ENCODE results near the gene CAVIN2. TPM values are rescaled to one million over a fixed set of nuclear protein-coding genes. Genes with fewer than 3 reads are reported as not detected.

The CAVIN2 gene
- total and polyA plus RNA-seq, 2 donors = 4.3 to 8.2 TPM

DNA sequence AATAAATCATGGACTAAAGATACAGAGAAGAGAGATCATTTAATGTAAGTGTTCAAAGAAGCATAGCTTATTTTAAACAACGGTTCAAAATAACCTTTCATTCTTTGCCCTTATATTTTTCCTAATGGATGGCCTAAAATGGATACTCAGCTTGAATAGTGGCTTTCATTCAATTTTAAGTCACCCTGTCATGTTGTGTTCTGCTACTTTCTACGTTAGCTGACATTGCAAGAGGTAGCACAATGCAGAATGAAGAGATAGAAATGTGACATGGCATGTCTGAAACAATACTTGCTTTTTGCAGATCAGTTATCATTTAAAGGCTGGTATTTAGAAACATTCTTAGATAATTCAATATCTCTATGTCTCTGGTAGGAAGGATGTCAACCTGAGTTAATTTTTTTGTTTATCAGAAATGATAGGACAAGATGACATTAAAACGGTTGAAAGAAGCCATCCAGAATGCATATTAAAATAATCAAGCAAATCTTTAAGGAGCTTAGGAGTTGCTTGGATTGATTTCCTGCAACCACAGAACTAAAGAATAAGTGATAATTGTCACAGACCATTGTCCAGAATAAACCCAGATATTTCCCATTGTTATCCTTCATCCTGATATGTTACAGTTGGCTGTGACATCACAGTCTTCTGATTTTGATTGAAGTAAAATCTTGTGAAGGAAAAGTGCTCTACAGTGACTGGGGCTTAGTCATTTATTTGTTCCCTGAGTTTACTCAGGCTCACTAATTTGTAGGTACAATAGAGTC, 41.7 kb upstream of the CAVIN2 start:
- Histone ChIP-seq H3K4me3 (ENCODE audit: low read length in 2 of 2) (no peak overlapping the region), H3K27me3 (ENCODE audit: control insufficient read depth in 2 of 2, insufficient read depth in 1 of 2, low read length in 1 of 2) (no peaks in the 10 kb centered on the region), H3K9me3 (ENCODE audit: control insufficient read depth in 2 of 2, insufficient read depth in 1 of 2, low read length in 1 of 2) (no peaks in the 10 kb centered on the region), H3K36me3 (ENCODE audit: control insufficient read depth in 2 of 2, insufficient read depth in 2 of 2, low read length in 1 of 2) (no peaks in the 10 kb centered on the region), H3K4me1 (ENCODE audit: control insufficient read depth in 2 of 2, insufficient read depth in 2 of 2, low read length in 2 of 2) (no peaks in the 10 kb centered on the region), H3K27ac (ENCODE audit: low read depth in 1 of 2, low read length in 1 of 2) (no peak overlapping the region)
- no peak for DNase-seq (ENCODE audit: low read depth in 6 of 9, low spot score in 9 of 9)
- 97% methylated on average over 3 of the region's 3 CpGs for WGBS

DNA sequence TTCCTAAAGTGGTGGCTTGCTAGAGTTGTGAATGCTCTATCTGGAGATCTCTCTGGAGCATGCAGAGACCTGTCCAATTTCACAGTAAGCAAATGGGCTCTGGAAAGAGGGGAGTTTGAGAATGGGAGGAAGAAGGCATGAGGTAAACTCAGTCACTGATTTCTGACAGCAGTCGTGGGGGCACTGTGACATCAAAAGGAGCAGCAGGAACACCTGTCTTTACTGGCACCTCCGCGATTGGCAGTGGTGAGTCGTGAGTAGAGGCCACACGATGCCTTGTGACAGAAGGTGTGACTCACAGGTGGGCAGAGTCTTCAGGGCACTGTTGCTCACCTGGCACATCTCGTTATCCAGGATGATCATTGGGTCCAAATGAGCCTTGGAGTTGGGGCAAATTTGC, 38.8 kb upstream of the CAVIN2 start:
- no peaks in the 10 kb centered on the region for H3K4me1 ChIP-seq (ENCODE audit: control insufficient read depth in 2 of 2, insufficient read depth in 2 of 2, low read length in 2 of 2)
- peaks cover 0 to 5% of the 10 kb centered on the region in 2 donors for H3K9me3 ChIP-seq (ENCODE audit: control insufficient read depth in 2 of 2, insufficient read depth in 1 of 2, low read length in 1 of 2)
- no peak overlapping the region for H3K27ac ChIP-seq (ENCODE audit: low read depth in 1 of 2, low read length in 1 of 2)
- no peak for DNase-seq (ENCODE audit: low read depth in 6 of 9, low spot score in 9 of 9)
- 91% methylated on average over 6 of the region's 6 CpGs for WGBS
- no peaks in the 10 kb centered on the region for H3K27me3 ChIP-seq (ENCODE audit: control insufficient read depth in 2 of 2, insufficient read depth in 1 of 2, low read length in 1 of 2)
- no peak overlapping the region for H3K4me3 ChIP-seq (ENCODE audit: low read length in 2 of 2)
- no peaks in the 10 kb centered on the region for H3K36me3 ChIP-seq (ENCODE audit: control insufficient read depth in 2 of 2, insufficient read depth in 2 of 2, low read length in 1 of 2)

- H3K36me3 ChIP-seq (ENCODE audit: control insufficient read depth in 2 of 2, insufficient read depth in 2 of 2, low read length in 1 of 2) = no peaks in the 10 kb centered on the region
- peaks cover 0 to 5% of the 10 kb centered on the region in 2 donors for H3K9me3 ChIP-seq (ENCODE audit: control insufficient read depth in 2 of 2, insufficient read depth in 1 of 2, low read length in 1 of 2)
- no peak for DNase-seq (ENCODE audit: low read depth in 6 of 9, low spot score in 9 of 9)
- no peaks in the 10 kb centered on the region for H3K27me3 ChIP-seq (ENCODE audit: control insufficient read depth in 2 of 2, insufficient read depth in 1 of 2, low read length in 1 of 2)
- H3K4me1 ChIP-seq (ENCODE audit: control insufficient read depth in 2 of 2, insufficient read depth in 2 of 2, low read length in 2 of 2) = no peaks in the 10 kb centered on the region
- WGBS = 95% methylated on average over 1 of the region's 1 CpG
- H3K27ac ChIP-seq (ENCODE audit: low read depth in 1 of 2, low read length in 1 of 2) = no peak overlapping the region
- no peak overlapping the region for H3K4me3 ChIP-seq (ENCODE audit: low read length in 2 of 2)
Observed at GRCh38 chr2:191885098-191885497, 38.2 kb upstream of the CAVIN2 start.

DNA sequence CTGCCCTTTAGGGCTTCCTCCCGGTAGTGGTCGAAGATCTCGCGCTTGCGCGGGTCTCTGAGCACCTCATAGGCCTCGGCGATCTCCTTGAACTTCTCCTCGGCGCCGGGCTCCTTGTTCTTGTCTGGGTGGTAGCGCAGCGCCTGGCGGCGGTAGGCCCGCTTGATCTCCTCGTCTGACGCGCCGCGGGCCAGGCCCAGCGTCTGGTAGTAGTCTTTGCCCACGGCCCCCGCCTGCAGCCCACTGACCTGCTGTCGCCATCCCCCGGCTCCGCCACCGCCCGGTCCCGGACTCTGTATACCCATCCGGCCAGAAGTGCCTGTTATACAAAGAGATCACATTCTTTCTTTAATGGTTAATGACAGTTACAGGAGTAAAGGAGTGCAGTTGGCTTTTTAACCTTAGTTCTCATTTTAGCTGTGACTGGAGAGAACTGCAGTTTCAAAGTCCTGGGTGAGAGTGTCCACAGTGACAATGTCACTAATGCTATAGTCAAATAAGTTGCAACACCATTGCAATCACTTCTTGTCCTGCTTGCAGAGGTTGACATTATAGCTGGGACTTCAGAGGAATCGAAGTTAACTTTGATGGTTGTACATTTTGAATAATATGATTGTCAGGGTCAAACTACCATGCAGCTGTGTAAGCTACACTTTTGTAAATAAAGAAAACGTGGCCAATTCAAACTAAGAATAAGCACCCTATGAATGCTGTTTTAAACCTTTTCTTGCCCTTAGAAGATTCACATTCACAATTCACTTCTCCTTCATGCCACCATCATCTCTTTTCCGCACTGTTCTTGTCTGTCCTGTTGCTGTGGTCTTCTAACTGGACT, 35.3 kb upstream of the CAVIN2 start:
- Histone ChIP-seq H3K36me3 (ENCODE audit: control insufficient read depth in 2 of 2, insufficient read depth in 2 of 2, low read length in 1 of 2) (no peaks in the 10 kb centered on the region), H3K27me3 (ENCODE audit: control insufficient read depth in 2 of 2, insufficient read depth in 1 of 2, low read length in 1 of 2) (no peaks in the 10 kb centered on the region), H3K27ac (ENCODE audit: low read depth in 1 of 2, low read length in 1 of 2) (no peak overlapping the region), H3K4me1 (ENCODE audit: control insufficient read depth in 2 of 2, insufficient read depth in 2 of 2, low read length in 2 of 2) (no peaks in the 10 kb centered on the region), H3K9me3 (ENCODE audit: control insufficient read depth in 2 of 2, insufficient read depth in 1 of 2, low read length in 1 of 2) (peaks cover 0 to 5% of the 10 kb centered on the region in 2 donors), H3K4me3 (ENCODE audit: low read length in 2 of 2) (no peak overlapping the region)
- 98% methylated on average over 34 of the region's 34 CpGs for WGBS
- DNase-seq (ENCODE audit: low read depth in 6 of 9, low spot score in 9 of 9) = no peak

- Histone ChIP-seq H3K27me3 (ENCODE audit: control insufficient read depth in 2 of 2, insufficient read depth in 1 of 2, low read length in 1 of 2) (no peaks in the 10 kb centered on the region), H3K4me3 (ENCODE audit: low read length in 2 of 2) (no peak overlapping the region), H3K4me1 (ENCODE audit: control insufficient read depth in 2 of 2, insufficient read depth in 2 of 2, low read length in 2 of 2) (no peaks in the 10 kb centered on the region), H3K27ac (ENCODE audit: low read depth in 1 of 2, low read length in 1 of 2) (no peak overlapping the region), H3K36me3 (ENCODE audit: control insufficient read depth in 2 of 2, insufficient read depth in 2 of 2, low read length in 1 of 2) (no peaks in the 10 kb centered on the region), H3K9me3 (ENCODE audit: control insufficient read depth in 2 of 2, insufficient read depth in 1 of 2, low read length in 1 of 2) (peaks cover 0 to 5% of the 10 kb centered on the region in 2 donors)
- DNase-seq (ENCODE audit: low read depth in 6 of 9, low spot score in 9 of 9) = no peak
- WGBS = 92% methylated on average over 2 of the region's 2 CpGs
Observed at GRCh38 chr2:191878548-191879279, 31.8 kb upstream of the CAVIN2 start.

GRCh38 chr2:191877875-191878274, 31.0 kb upstream of the CAVIN2 start:
- Histone ChIP-seq H3K4me1 (ENCODE audit: control insufficient read depth in 2 of 2, insufficient read depth in 2 of 2, low read length in 2 of 2) (no peaks in the 10 kb centered on the region), H3K27me3 (ENCODE audit: control insufficient read depth in 2 of 2, insufficient read depth in 1 of 2, low read length in 1 of 2) (no peaks in the 10 kb centered on the region), H3K36me3 (ENCODE audit: control insufficient read depth in 2 of 2, insufficient read depth in 2 of 2, low read length in 1 of 2) (no peaks in the 10 kb centered on the region), H3K4me3 (ENCODE audit: low read length in 2 of 2) (no peak overlapping the region), H3K9me3 (ENCODE audit: control insufficient read depth in 2 of 2, insufficient read depth in 1 of 2, low read length in 1 of 2) (peaks cover 0 to 5% of the 10 kb centered on the region in 2 donors), H3K27ac (ENCODE audit: low read depth in 1 of 2, low read length in 1 of 2) (no peak overlapping the region)
- no peak for DNase-seq (ENCODE audit: low read depth in 6 of 9, low spot score in 9 of 9)
- WGBS = 97% methylated on average over 4 of the region's 4 CpGs

- Histone ChIP-seq H3K4me1 (ENCODE audit: control insufficient read depth in 2 of 2, insufficient read depth in 2 of 2, low read length in 2 of 2) (no peaks in the 10 kb centered on the region), H3K27me3 (ENCODE audit: control insufficient read depth in 2 of 2, insufficient read depth in 1 of 2, low read length in 1 of 2) (no peaks in the 10 kb centered on the region), H3K9me3 (ENCODE audit: control insufficient read depth in 2 of 2, insufficient read depth in 1 of 2, low read length in 1 of 2) (no peaks in the 10 kb centered on the region), H3K4me3 (ENCODE audit: low read length in 2 of 2) (no peak overlapping the region), H3K36me3 (ENCODE audit: control insufficient read depth in 2 of 2, insufficient read depth in 2 of 2, low read length in 1 of 2) (no peaks in the 10 kb centered on the region), H3K27ac (ENCODE audit: low read depth in 1 of 2, low read length in 1 of 2) (no peak overlapping the region)
- no peak for DNase-seq (ENCODE audit: low read depth in 6 of 9, low spot score in 9 of 9)
- WGBS = 93% methylated on average over 2 of the region's 2 CpGs
Observed at GRCh38 chr2:191875859-191876258, 29.0 kb upstream of the CAVIN2 start.

DNA sequence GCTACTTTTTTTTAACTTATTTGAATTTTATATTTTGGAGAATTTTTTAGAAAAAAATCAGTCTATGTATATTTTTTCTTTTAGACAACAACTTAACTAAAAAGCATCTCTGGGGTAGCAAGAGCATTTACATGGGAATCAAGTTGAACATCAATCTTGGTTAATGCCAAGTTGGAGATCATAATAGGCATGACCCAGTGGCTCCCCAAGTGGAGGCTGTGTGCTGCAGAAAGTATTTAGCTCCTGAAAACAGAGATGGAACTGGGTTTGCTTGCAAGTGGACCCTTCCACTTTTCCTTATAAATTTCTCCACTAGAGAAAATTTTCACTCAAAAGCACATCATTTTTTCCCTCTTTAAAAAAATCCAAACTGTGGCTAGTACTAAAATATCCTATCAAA, 23.9 kb upstream of the CAVIN2 start:
- DNase-seq (ENCODE audit: low read depth in 6 of 9, low spot score in 9 of 9) = no peak
- H3K9me3 ChIP-seq (ENCODE audit: control insufficient read depth in 2 of 2, insufficient read depth in 1 of 2, low read length in 1 of 2) = no peaks in the 10 kb centered on the region
- H3K27ac ChIP-seq (ENCODE audit: low read depth in 1 of 2, low read length in 1 of 2) = no peak overlapping the region
- H3K27me3 ChIP-seq (ENCODE audit: control insufficient read depth in 2 of 2, insufficient read depth in 1 of 2, low read length in 1 of 2) = no peaks in the 10 kb centered on the region
- no peak overlapping the region for H3K4me3 ChIP-seq (ENCODE audit: low read length in 2 of 2)
- H3K36me3 ChIP-seq (ENCODE audit: control insufficient read depth in 2 of 2, insufficient read depth in 2 of 2, low read length in 1 of 2) = no peaks in the 10 kb centered on the region
- H3K4me1 ChIP-seq (ENCODE audit: control insufficient read depth in 2 of 2, insufficient read depth in 2 of 2, low read length in 2 of 2) = no peaks in the 10 kb centered on the region

DNA sequence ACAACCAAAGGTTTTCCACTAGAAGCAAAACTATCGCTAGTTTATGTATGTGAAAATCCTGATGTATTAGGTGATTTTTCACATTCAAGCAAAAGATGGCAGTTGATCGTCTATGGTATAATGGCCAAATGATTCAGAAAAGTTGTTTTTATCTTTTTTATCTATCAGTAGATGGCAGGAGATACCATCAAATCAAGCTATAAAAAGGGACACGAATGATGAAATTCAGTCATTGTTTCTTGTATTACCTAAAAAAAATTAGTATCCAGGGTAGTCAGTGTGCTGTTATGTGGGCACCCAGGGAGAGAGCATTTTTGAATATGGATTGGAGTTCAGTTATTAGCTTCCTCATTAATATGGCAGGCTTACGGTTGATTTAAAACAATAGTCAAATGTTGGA, 22.9 kb upstream of the CAVIN2 start:
- WGBS = 92% methylated on average over 4 of the region's 4 CpGs
- no peaks in the 10 kb centered on the region for H3K36me3 ChIP-seq (ENCODE audit: control insufficient read depth in 2 of 2, insufficient read depth in 2 of 2, low read length in 1 of 2)
- H3K4me3 ChIP-seq (ENCODE audit: low read length in 2 of 2) = no peak overlapping the region
- no peak for DNase-seq (ENCODE audit: low read depth in 6 of 9, low spot score in 9 of 9)
- H3K4me1 ChIP-seq (ENCODE audit: control insufficient read depth in 2 of 2, insufficient read depth in 2 of 2, low read length in 2 of 2) = no peaks in the 10 kb centered on the region
- H3K27ac ChIP-seq (ENCODE audit: low read depth in 1 of 2, low read length in 1 of 2) = no peak overlapping the region
- no peaks in the 10 kb centered on the region for H3K27me3 ChIP-seq (ENCODE audit: control insufficient read depth in 2 of 2, insufficient read depth in 1 of 2, low read length in 1 of 2)
- H3K9me3 ChIP-seq (ENCODE audit: control insufficient read depth in 2 of 2, insufficient read depth in 1 of 2, low read length in 1 of 2) = no peaks in the 10 kb centered on the region

All from thymus (tissue), 11 donors.